Activated naive CD4-positive, alpha-beta T cell treated with anti-CD3 and anti-CD28 coated beads, Interleukin-2, amount 10 ng/mL, durations not matched to agents 7 days and 5 days (primary cell): ENCODE data around the gene FAM171A1.
A peak's percentile ranks its signal among the peaks of the same experiment; 100 is the strongest.

Experiments used
- CTCF ChIA-PET: fragments of 350-600 bp; sonication (Branson Sonifier 250); formaldehyde crosslinking; loops from one replicate; lab custom pipeline; 2021; ENCODE audit warnings: antibody characterized with exemption; lab: Charles Lee
- DNase-seq: peaks from one replicate; pipeline ENCODE4 v3.0.0-alpha.2; 2020
- H3K27ac Mint-ChIP-seq: one replicate; pipeline ENCODE4 v1.8.0; 2021; ENCODE audit warnings: mild to moderate bottlenecking, moderate library complexity, mixed read lengths
- H3K27me3 Mint-ChIP-seq: one replicate; pipeline ENCODE4 v1.8.0; 2021; ENCODE audit warnings: mild to moderate bottlenecking, mixed read lengths
- H3K36me3 Mint-ChIP-seq: one replicate; pipeline ENCODE4 v1.8.0; 2021; ENCODE audit warnings: mixed read lengths
- H3K4me1 Mint-ChIP-seq: one replicate; pipeline ENCODE4 v1.8.0; 2021; ENCODE audit warnings: mixed read lengths
- H3K4me3 Mint-ChIP-seq: one replicate; pipeline ENCODE4 v1.8.0; 2021; ENCODE audit warnings: mild to moderate bottlenecking, moderate library complexity, mixed read lengths
- H3K9me3 Mint-ChIP-seq: one replicate; pipeline ENCODE4 v1.8.0; 2021; ENCODE audit warnings: mixed read lengths

FAM171A1 gene

GRCh38 chr10:15258255-15258654 lies 112.8 kb downstream of the FAM171A1 start:
- no peak for DNase-seq
- Mint-ChIP-seq H3K4me1 (peaks cover 19% of the 10 kb centered on the region), H3K9me3 (no peaks in the 10 kb centered on the region), H3K4me3 (no peak overlapping the region), H3K27me3 (peaks cover 10% of the 10 kb centered on the region), H3K36me3 (peaks cover under 1% of the 10 kb centered on the region), H3K27ac (no peak overlapping the region)
- CTCF ChIA-PET, result no interaction called here

GRCh38 chr10:15255961-15256360 lies 115.1 kb downstream of the FAM171A1 start:
- CTCF ChIA-PET, result no interaction called here
- Mint-ChIP-seq H3K4me3 (no peak overlapping the region), H3K27me3 (peaks cover 10% of the 10 kb centered on the region), H3K27ac (no peak overlapping the region), H3K4me1 (peaks cover 38% of the 10 kb centered on the region), H3K36me3 (peaks cover 5% of the 10 kb centered on the region), H3K9me3 (no peaks in the 10 kb centered on the region)
- DNase-seq, result no peak

- CTCF ChIA-PET, result interaction anchor here (1.7 to 1.8 kb wide), 2 partner anchors 14 to 45 kb away, joined by 3 to 4 read pairs; no protein-coding TSS in a partner anchor
- Mint-ChIP-seq H3K27ac (peak overlapping the region; percentile 84), H3K4me3 (peak overlapping the region; percentile 93), H3K4me1 (peaks cover 42% of the 10 kb centered on the region), H3K27me3 (peaks cover 10% of the 10 kb centered on the region), H3K36me3 (peaks cover 7% of the 10 kb centered on the region), H3K9me3 (no peaks in the 10 kb centered on the region)
- DNase-seq, result peak; percentile 62
Measured at GRCh38 chr10:15254808-15255648, 116.1 kb downstream of the FAM171A1 start.

- H3K27me3 Mint-ChIP-seq, result peaks cover 10% of the 10 kb centered on the region
- peak overlapping the region; percentile 93 for H3K4me3 Mint-ChIP-seq
- DNase-seq, result no peak
- CTCF ChIA-PET, result interaction anchor here (1.0 to 1.8 kb wide), 4 partner anchors 9 to 114 kb away, joined by 3 to 4 read pairs (median 4); no protein-coding TSS in a partner anchor
- H3K36me3 Mint-ChIP-seq, result peaks cover 9% of the 10 kb centered on the region
- H3K4me1 Mint-ChIP-seq, result peaks cover 44% of the 10 kb centered on the region
- H3K27ac Mint-ChIP-seq, result peak overlapping the region; percentile 84
- H3K9me3 Mint-ChIP-seq, result no peaks in the 10 kb centered on the region
Measured at GRCh38 chr10:15253951-15254807, 116.9 kb downstream of the FAM171A1 start.

GRCh38 chr10:15252396-15252795 lies 118.7 kb downstream of the FAM171A1 start:
- Mint-ChIP-seq H3K4me1 (peaks cover 44% of the 10 kb centered on the region), H3K9me3 (no peaks in the 10 kb centered on the region), H3K4me3 (no peak overlapping the region), H3K36me3 (peaks cover 15% of the 10 kb centered on the region), H3K27ac (no peak overlapping the region), H3K27me3 (peaks cover 9% of the 10 kb centered on the region)
- CTCF ChIA-PET, result no interaction called here
- no peak for DNase-seq

GRCh38 chr10:15251791-15252380 lies 119.2 kb downstream of the FAM171A1 start:
- H3K36me3 Mint-ChIP-seq, result peaks cover 15% of the 10 kb centered on the region
- H3K4me1 Mint-ChIP-seq, result peaks cover 44% of the 10 kb centered on the region
- CTCF ChIA-PET, result interaction anchor here (0.6 kb wide), 1 partner anchor 156 kb away, joined by 3 read pairs; no protein-coding TSS in a partner anchor

GRCh38 chr10:15245530-15245929 lies 125.6 kb downstream of the FAM171A1 start:
- Mint-ChIP-seq H3K4me3 (no peak overlapping the region), H3K9me3 (no peaks in the 10 kb centered on the region), H3K27ac (no peak overlapping the region), H3K4me1 (peaks cover 11% of the 10 kb centered on the region), H3K27me3 (no peaks in the 10 kb centered on the region), H3K36me3 (peaks cover 19% of the 10 kb centered on the region)
- CTCF ChIA-PET, result interaction anchor here (0.9 kb wide), 1 partner anchor 8 kb away, joined by 3 read pairs; no protein-coding TSS in a partner anchor
- peak; percentile 42 for DNase-seq

More at GRCh38 chr10:15251791-15252380, 119.2 kb downstream of the FAM171A1 start:
- Mint-ChIP-seq H3K4me3 (no peak overlapping the region), H3K27ac (no peak overlapping the region), H3K9me3 (no peaks in the 10 kb centered on the region), H3K27me3 (peaks cover 4% of the 10 kb centered on the region)
- no peak for DNase-seq

- CTCF ChIA-PET, result interaction anchor here (0.9 kb wide), 2 partner anchors 9 to 64 kb away, joined by 3 to 4 read pairs; no protein-coding TSS in a partner anchor
- Mint-ChIP-seq H3K4me1 (peaks cover 7% of the 10 kb centered on the region), H3K36me3 (peaks cover 15% of the 10 kb centered on the region)
Measured at GRCh38 chr10:15244635-15245197, 126.4 kb downstream of the FAM171A1 start.

GRCh38 chr10:15242261-15242840 lies 128.7 kb downstream of the FAM171A1 start:
- Mint-ChIP-seq H3K4me1 (peaks cover 12% of the 10 kb centered on the region), H3K4me3 (no peak overlapping the region), H3K27ac (no peak overlapping the region), H3K27me3 (no peaks in the 10 kb centered on the region), H3K9me3 (no peaks in the 10 kb centered on the region), H3K36me3 (peaks cover 9% of the 10 kb centered on the region)
- no peak for DNase-seq
- CTCF ChIA-PET, result no interaction called here

More at GRCh38 chr10:15244635-15245197, 126.4 kb downstream of the FAM171A1 start:
- H3K27me3 Mint-ChIP-seq, result no peaks in the 10 kb centered on the region
- H3K27ac Mint-ChIP-seq, result no peak overlapping the region
- DNase-seq, result no peak
- H3K4me3 Mint-ChIP-seq, result no peak overlapping the region
- no peaks in the 10 kb centered on the region for H3K9me3 Mint-ChIP-seq

- no peak for DNase-seq
- Mint-ChIP-seq H3K27me3 (no peaks in the 10 kb centered on the region), H3K9me3 (no peaks in the 10 kb centered on the region), H3K4me1 (peaks cover 12% of the 10 kb centered on the region), H3K36me3 (peaks cover 6% of the 10 kb centered on the region), H3K27ac (no peak overlapping the region), H3K4me3 (no peak overlapping the region)
- CTCF ChIA-PET, result interaction anchor here (1.3 kb wide), 1 partner anchor 13 kb away, joined by 3 read pairs; no protein-coding TSS in a partner anchor
Measured at GRCh38 chr10:15241306-15241705, 129.8 kb downstream of the FAM171A1 start.

GRCh38 chr10:15238555-15239335 lies 132.3 kb downstream of the FAM171A1 start:
- H3K36me3 Mint-ChIP-seq, result peaks cover 1% of the 10 kb centered on the region
- no peak overlapping the region for H3K27ac Mint-ChIP-seq
- no peaks in the 10 kb centered on the region for H3K27me3 Mint-ChIP-seq
- no peak for DNase-seq
- no peaks in the 10 kb centered on the region for H3K9me3 Mint-ChIP-seq
- peaks cover 5% of the 10 kb centered on the region for H3K4me1 Mint-ChIP-seq
- CTCF ChIA-PET, result interaction anchor here (1.6 kb wide), 1 partner anchor 12 kb away, joined by 4 read pairs; no protein-coding TSS in a partner anchor
- H3K4me3 Mint-ChIP-seq, result no peak overlapping the region

GRCh38 chr10:15237351-15237750 lies 133.7 kb downstream of the FAM171A1 start:
- no peak for DNase-seq
- Mint-ChIP-seq H3K36me3 (no peaks in the 10 kb centered on the region), H3K4me3 (no peak overlapping the region), H3K27me3 (no peaks in the 10 kb centered on the region), H3K9me3 (no peaks in the 10 kb centered on the region), H3K27ac (no peak overlapping the region), H3K4me1 (peaks cover 5% of the 10 kb centered on the region)
- CTCF ChIA-PET, result interaction anchor here (1.6 kb wide), 1 partner anchor 13 kb away, joined by 4 read pairs; no protein-coding TSS in a partner anchor
